Stimulated activated CD8-positive, alpha-beta memory T cell treated with anti-CD3 and anti-CD28 coated beads, Interleukin-12 subunit alpha, Interleukin-12 subunit beta, amount 100 ng/mL, for 1 hour (primary cell): ENCODE measurements around the gene ANKRD34C.

Experiments
- DNase-seq: peaks from one replicate; pipeline ENCODE4 v3.0.0-alpha.2; 2020; ENCODE audit warnings: low read depth

ANKRD34C gene

DNA sequence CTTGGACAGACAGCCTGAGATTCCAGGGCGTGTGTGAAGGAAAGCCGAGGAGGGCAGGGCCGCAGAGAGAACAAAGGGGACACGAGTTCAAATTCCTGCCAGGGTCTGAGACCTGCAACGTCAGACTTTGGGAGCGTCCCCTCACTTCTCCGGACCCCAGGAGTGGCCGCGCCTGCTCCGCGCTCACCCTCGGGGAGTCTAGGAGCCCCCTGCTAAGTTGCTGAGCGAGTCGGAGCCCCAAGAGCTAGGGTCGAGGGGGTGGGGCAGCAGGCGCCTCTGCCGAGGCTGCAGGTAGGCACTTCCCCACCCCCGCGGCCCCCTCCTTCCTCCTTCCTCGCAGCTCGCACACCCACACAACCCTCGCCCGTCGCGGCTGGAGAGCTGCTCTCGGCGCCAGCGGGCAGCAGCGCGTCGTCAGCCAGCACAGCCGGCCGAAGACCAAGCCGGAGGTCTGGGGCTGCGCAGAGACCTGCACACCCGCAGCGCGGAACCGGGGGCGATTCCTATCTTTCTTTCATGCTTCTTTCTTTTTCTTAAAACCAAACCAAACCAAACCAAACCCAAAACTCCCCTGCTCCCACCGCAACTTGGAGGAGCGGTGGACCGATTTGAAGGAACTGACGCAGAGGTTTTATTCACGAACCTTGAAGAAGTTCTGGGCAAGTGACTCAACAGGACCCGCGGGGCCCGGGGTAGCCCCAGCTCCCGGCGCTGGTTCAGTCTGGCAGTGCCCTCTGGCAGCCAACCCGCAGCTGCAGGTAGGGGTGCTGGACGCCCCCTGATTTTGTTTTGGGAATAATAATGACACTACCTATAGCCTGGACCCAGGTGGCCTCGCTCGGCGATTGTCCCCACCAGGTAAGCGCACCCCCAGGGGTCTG, at the start of gene ANKRD34C:
Gene ANKRD34C, plus strand, starts transcription at position 352 of the 881 bp plus-strand sequence. CDS start 10,563 bp downstream, outside the sequence.
- no peak for DNase-seq

GRCh38 chr15:79233236-79233635, 49.3 kb upstream of the ANKRD34C start:
- no peak for DNase-seq

DNA sequence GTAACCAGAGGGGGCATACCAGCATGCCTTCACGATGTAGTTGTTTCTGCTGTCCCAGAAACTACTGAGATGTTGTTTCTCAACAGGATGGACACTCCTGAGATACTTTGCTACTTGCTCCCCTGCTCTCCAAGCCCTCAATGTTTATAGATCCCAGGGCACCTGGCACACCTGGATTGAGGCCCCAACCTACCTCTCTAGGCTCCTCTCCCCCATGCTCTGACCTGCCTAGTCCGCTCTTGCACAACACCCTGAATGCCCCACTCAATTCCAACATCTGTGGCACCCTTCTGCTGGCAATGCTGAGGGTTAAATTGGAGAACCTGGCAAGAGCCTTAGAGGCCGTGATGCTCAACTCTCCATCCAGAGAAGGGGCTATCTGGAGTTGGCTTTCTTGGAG, 42.5 kb upstream of the ANKRD34C start:
- DNase-seq, result no peak

- DNase-seq, result no peak
Measured at GRCh38 chr15:79243723-79244122, 38.8 kb upstream of the ANKRD34C start.

DNA sequence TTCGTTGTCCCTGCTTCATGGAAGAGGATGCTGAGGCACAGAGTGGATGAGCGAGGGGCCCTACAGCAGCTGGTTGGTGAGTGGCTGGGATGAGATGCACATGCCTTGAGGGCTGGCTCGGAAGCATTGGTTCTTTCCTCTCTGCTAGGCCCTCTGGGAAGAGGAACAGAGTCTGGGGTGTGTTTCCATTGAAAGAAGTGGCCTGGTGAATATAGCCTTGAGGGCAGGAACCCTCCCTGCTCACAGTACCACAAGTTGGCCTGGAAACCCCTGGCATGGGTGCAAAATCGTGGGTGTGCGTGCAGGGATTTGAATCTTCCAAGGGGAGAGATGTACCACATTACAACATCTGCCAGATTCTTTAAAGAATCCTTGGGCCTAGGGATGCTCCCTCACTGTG, 37.6 kb upstream of the ANKRD34C start:
- DNase-seq, result no peak

GRCh38 chr15:79248183-79248582, 34.3 kb upstream of the ANKRD34C start:
- DNase-seq, result no peak

GRCh38 chr15:79257454-79257853, 25.1 kb upstream of the ANKRD34C start:
- DNase-seq, result no peak

- DNase-seq, result no peak
Measured at GRCh38 chr15:79261836-79262235, 20.7 kb upstream of the ANKRD34C start.

GRCh38 chr15:79265167-79265566, 17.4 kb upstream of the ANKRD34C start:
- no peak for DNase-seq

- DNase-seq, result no peak
Measured at GRCh38 chr15:79265987-79266579, 16.4 kb upstream of the ANKRD34C start.

- no peak for DNase-seq
Measured at GRCh38 chr15:79283252-79284048, 928 bp downstream of the ANKRD34C start.

- DNase-seq, result no peak
Measured at GRCh38 chr15:79290642-79291275, 8.2 kb downstream of the ANKRD34C start.

DNA sequence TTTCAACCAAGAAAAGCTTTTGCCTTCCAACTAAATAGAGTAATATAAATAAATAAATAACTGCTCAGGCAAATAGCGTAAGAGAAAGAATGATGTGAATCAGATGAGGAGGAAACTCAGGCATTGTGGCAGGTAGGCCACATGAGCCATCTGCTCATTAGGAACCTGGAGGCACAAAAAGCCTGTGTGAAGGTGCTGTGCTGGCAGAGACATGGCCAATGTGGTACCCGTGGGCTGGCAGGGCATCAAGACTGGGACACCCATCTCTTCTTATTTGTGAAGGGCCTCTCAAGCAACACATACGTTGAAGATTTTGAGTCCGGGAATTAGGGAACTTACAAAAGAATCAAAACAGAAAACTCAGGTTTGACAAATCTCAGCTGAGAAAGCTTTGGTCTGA, 9.5 kb downstream of the ANKRD34C start:
- DNase-seq, result no peak

DNA sequence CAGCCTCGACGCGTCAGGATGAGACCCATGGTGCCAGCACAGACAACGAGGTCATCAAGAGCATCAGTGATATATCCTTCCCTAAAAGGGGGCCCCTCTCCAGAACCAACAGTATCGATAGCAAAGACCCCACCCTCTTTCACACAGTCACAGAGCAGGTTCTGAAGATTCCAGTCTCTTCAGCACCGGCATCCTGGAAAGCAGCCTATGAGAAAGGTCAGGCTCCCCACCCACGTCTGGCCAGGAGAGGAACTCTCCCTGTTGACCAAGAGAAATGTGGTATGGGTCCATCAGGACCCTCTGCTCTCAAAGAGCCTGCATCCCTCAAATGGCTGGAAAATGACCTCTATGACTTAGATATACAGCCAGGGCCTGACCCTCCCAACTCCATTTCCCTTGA, 11.6 kb downstream of the ANKRD34C start:
- no peak for DNase-seq

- no peak for DNase-seq
Measured at GRCh38 chr15:79296583-79296982, 14.1 kb downstream of the ANKRD34C start.

- DNase-seq, result no peak
Measured at GRCh38 chr15:79299126-79299840, 16.8 kb downstream of the ANKRD34C start.

GRCh38 chr15:79299841-79300235, 17.3 kb downstream of the ANKRD34C start:
- no peak for DNase-seq

DNA sequence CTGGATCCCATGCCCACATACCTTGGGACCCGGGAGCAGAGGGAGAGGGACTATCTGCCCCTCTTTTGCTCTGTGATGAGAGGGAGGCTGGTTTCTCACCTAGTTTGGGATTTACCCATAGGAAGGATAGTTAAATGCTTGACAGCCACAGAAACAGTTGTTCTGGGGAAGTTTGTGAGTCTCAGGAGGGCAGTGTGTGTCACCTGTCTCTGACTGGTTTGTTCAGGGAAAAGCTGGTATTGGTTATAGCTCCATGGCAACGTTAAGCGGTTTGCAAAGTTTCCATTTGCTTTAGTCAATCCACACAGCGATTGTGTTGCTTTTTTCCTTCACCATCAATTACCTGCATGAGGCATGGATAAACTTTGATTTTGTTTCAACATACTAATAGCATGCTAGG, 24.7 kb downstream of the ANKRD34C start:
- DNase-seq, result no peak

- no peak for DNase-seq
Measured at GRCh38 chr15:79308874-79309273, 26.4 kb downstream of the ANKRD34C start.

DNA sequence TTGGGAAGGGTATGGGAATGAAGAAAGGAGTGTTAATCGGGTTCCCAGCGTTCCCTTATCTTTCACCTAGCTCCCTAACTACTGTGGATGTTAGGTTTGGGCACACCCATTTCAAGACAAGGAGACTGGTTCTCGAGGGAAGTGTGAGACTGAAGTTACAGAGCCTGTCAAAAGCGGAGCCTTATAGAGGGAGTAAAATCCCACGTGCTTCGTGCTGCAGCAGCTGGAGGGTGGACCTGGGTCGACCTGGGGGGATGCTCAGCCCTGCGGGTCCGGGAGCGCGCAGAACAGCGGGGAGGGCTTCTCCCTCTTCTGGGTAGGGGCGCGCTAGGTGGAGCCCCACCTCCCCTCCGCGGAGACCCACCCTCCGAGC, 28.1 kb downstream of the ANKRD34C start:
- no peak for DNase-seq
